ENCODE results near the gene FRMD4B.

DNA sequence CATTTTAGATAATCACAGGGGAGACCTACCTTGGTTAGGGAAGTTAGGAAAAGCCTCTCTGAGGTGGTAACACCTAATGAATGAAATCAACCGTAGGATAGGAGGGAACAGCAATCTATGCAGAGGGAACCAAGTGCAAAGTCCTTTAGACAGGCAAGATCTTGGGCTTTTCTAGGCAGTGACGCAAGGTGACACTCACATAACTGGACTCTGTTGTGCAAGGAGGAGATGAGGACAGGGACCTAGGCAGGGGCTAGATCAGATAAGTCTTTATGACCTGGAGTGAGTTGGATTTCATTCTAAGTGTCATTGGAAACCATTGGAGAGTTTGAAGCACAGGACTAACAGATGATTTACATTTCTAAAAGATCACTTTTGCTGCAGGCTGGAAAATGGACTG is 258.9 kb downstream of the FRMD4B start:
- TF ChIP-seq, protein P1, sequence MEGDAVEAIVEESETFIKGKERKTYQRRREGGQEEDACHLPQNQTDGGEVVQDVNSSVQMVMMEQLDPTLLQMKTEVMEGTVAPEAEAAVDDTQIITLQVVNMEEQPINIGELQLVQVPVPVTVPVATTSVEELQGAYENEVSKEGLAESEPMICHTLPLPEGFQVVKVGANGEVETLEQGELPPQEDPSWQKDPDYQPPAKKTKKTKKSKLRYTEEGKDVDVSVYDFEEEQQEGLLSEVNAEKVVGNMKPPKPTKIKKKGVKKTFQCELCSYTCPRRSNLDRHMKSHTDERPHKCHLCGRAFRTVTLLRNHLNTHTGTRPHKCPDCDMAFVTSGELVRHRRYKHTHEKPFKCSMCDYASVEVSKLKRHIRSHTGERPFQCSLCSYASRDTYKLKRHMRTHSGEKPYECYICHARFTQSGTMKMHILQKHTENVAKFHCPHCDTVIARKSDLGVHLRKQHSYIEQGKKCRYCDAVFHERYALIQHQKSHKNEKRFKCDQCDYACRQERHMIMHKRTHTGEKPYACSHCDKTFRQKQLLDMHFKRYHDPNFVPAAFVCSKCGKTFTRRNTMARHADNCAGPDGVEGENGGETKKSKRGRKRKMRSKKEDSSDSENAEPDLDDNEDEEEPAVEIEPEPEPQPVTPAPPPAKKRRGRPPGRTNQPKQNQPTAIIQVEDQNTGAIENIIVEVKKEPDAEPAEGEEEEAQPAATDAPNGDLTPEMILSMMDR (IDR thresholded peaks at IDR 0.05; ENCODE audit: low read length): no peak
- TF ChIP-seq EZH2 (IDR thresholded peaks at IDR 0.05; ENCODE audit: borderline replicate concordance, low read length): no peak

Data from OCI-LY1 (cell line).